ENCODE measurements around the gene SERAC1. TPM values are rescaled to one million over a fixed set of nuclear protein-coding genes. Genes with fewer than 3 reads are reported as not detected.
"Not testable (repeated sequence)": the region's sequence is repeated elsewhere in the genome, so short reads cannot be mapped to it uniquely, and the experiment has no call there.

The SERAC1 gene
- total and polyA plus RNA-seq, 4 experiments from 2014 or later, result 1.7 to 5.5 (median 4.0) TPM

DNA sequence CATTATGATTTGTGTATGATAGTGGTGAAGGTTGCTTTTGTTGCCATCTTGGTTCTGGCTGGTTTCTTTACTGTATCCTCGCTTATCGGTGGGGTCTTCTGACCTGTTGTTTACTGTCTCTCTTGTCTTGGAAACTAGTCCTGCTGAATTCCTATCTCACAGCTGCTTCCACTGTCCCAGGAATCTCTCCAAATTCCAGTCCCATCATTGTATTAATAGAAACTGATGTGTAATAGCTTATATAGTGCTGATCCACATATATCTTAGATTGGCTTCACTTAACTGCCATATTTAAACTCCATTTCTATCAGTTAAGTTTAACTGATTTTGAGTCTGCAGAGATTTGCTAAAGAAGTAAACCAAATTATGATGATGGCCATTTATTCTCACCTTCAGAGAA lies 6.0 kb upstream of the SERAC1 start:
- H3K36me3 ChIP-seq (ENCODE audit: insufficient read depth, low read length), result no peaks in the 10 kb centered on the region
- no peaks in the 10 kb centered on the region for H3K4me1 ChIP-seq (ENCODE audit: insufficient read depth, low read length)
- Mint-ChIP-seq H3K4me1 (peaks cover 0 to 16% (median 11%) of the 10 kb centered on the region in 4 donors), H3K27me3 (no peaks in the 10 kb centered on the region), H3K36me3 (peaks cover 33 to 41% of the 10 kb centered on the region in 2 donors), H3K9me3 (no peaks in the 10 kb centered on the region), H3K27ac (peak overlapping the region in 2 of 7 donors; percentile 1 to 37), H3K4me3 (no peak overlapping the region)
- H3K27me3 ChIP-seq (ENCODE audit: insufficient read depth, low read length), result no peaks in the 10 kb centered on the region
- CTCF ChIA-PET (ENCODE audit: partially characterized antibody), result no interaction called here
- intact Hi-C loops (cut with micrococcal nuclease), result no loop called here
- H3K27ac ChIP-seq (ENCODE audit: low read depth, low read length), result no peak overlapping the region
- POLR2A ChIA-PET (ENCODE audit: partially characterized antibody), result no interaction called here
- no peak overlapping the region for H3K4me3 ChIP-seq (ENCODE audit: low read length in 2 of 2)
- no peaks in the 10 kb centered on the region for H3K9me3 ChIP-seq (ENCODE audit: control insufficient read depth in 1 of 2, low read length in 2 of 2)
- DNase-seq, result no peak

GRCh38 chr6:158172001-158172400 lies 3.9 kb upstream of the SERAC1 start:
- no peak overlapping the region for H3K4me3 Mint-ChIP-seq
- H3K36me3 ChIP-seq (ENCODE audit: insufficient read depth, low read length), result no peaks in the 10 kb centered on the region
- H3K36me3 Mint-ChIP-seq, result peaks cover 26 to 32% of the 10 kb centered on the region in 2 donors
- intact Hi-C loops (cut with micrococcal nuclease), result no loop called here
- peaks cover 11% of the 10 kb centered on the region for H3K4me1 ChIP-seq (ENCODE audit: insufficient read depth, low read length)
- ChIA-PET CTCF (ENCODE audit: partially characterized antibody) (no interaction called here), POLR2A (ENCODE audit: partially characterized antibody) (no interaction called here)
- no peak overlapping the region for H3K27ac ChIP-seq (ENCODE audit: low read depth, low read length)
- H3K27me3 Mint-ChIP-seq, result no peaks in the 10 kb centered on the region
- H3K27me3 ChIP-seq (ENCODE audit: insufficient read depth, low read length), result no peaks in the 10 kb centered on the region
- DNase-seq, result no peak
- H3K4me1 Mint-ChIP-seq, result peaks cover 6 to 17% (median 15%) of the 10 kb centered on the region in 4 donors
- no peak overlapping the region for H3K27ac Mint-ChIP-seq
- H3K9me3 ChIP-seq (ENCODE audit: control insufficient read depth in 1 of 2, low read length in 2 of 2), result no peaks in the 10 kb centered on the region
- no peak overlapping the region for H3K4me3 ChIP-seq (ENCODE audit: low read length in 2 of 2)
- H3K9me3 Mint-ChIP-seq, result no peaks in the 10 kb centered on the region

GRCh38 chr6:158170656-158171081 lies 2.6 kb upstream of the SERAC1 start:
- Mint-ChIP-seq H3K27ac (no peak overlapping the region), H3K4me1 (peaks cover 10 to 23% (median 19%) of the 10 kb centered on the region in 4 donors), H3K9me3 (no peaks in the 10 kb centered on the region), H3K27me3 (no peaks in the 10 kb centered on the region), H3K4me3 (no peak overlapping the region), H3K36me3 (peaks cover 20 to 29% of the 10 kb centered on the region in 2 donors)
- Histone ChIP-seq H3K36me3 (ENCODE audit: insufficient read depth, low read length) (no peaks in the 10 kb centered on the region), H3K9me3 (ENCODE audit: control insufficient read depth in 1 of 2, low read length in 2 of 2) (no peaks in the 10 kb centered on the region), H3K4me3 (ENCODE audit: low read length in 2 of 2) (no peak overlapping the region), H3K27ac (ENCODE audit: low read depth, low read length) (no peak overlapping the region), H3K27me3 (ENCODE audit: insufficient read depth, low read length) (no peaks in the 10 kb centered on the region), H3K4me1 (ENCODE audit: insufficient read depth, low read length) (peaks cover 17% of the 10 kb centered on the region)
- DNase-seq, result no peak
- ChIA-PET CTCF (ENCODE audit: partially characterized antibody) (no interaction called here), POLR2A (ENCODE audit: partially characterized antibody) (no interaction called here)
- intact Hi-C loops (cut with micrococcal nuclease), result no loop called here

DNA sequence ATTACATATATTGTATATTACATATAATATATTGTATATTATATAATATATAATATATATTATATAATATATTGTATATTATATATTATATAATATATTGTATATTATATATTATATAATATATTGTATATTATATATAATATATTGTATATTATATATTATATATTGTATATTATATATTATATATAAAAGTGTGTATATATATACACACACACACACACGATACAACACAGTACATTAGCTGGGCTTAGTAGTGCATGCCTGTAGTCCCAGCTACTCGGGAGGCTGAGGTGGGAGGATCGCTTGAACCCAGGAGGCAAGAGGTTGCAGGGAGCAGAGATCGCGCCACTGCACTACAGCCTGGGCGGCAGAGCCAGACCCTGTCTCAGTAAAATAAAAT lies 1.6 kb upstream of the SERAC1 start:
- H3K4me1 ChIP-seq (ENCODE audit: insufficient read depth, low read length), result peaks cover 17% of the 10 kb centered on the region
- intact Hi-C loops (cut with micrococcal nuclease), result loop anchor here (5.0 kb wide), 1 partner anchor 187 kb away; the partner anchor contains the start of gene SYNJ2
- DNase-seq; H3K9me3 Mint-ChIP-seq; H3K27ac ChIP-seq (ENCODE audit: low read depth, low read length); H3K36me3 ChIP-seq (ENCODE audit: insufficient read depth, low read length); H3K4me3 Mint-ChIP-seq; H3K27me3 ChIP-seq (ENCODE audit: insufficient read depth, low read length); POLR2A ChIA-PET (ENCODE audit: partially characterized antibody); H3K4me3 ChIP-seq (ENCODE audit: low read length in 2 of 2); H3K27me3 Mint-ChIP-seq; H3K27ac Mint-ChIP-seq; H3K9me3 ChIP-seq (ENCODE audit: control insufficient read depth in 1 of 2, low read length in 2 of 2); CTCF ChIA-PET (ENCODE audit: partially characterized antibody): not testable (repeated sequence)
- Mint-ChIP-seq H3K4me1 (peaks cover 10 to 27% (median 20%) of the 10 kb centered on the region in 4 donors), H3K36me3 (peaks cover 20 to 29% of the 10 kb centered on the region in 2 donors)

- Mint-ChIP-seq H3K36me3 (peaks cover 2 to 13% of the 10 kb centered on the region in 2 donors), H3K27ac (peak overlapping the region in 1 of 7 donors; percentile 7), H3K4me1 (peaks cover 5 to 27% (median 14%) of the 10 kb centered on the region in 4 donors), H3K4me3 (peak overlapping the region in 1 of 8 donors; percentile 38), H3K9me3 (no peaks in the 10 kb centered on the region), H3K27me3 (no peaks in the 10 kb centered on the region)
- H3K4me1 ChIP-seq (ENCODE audit: insufficient read depth, low read length), result peaks cover 17% of the 10 kb centered on the region
- DNase-seq, result no peak
- H3K27me3 ChIP-seq (ENCODE audit: insufficient read depth, low read length), result no peaks in the 10 kb centered on the region
- ChIA-PET POLR2A (ENCODE audit: partially characterized antibody) (no interaction called here), CTCF (ENCODE audit: partially characterized antibody) (no interaction called here)
- H3K36me3 ChIP-seq (ENCODE audit: insufficient read depth, low read length), result no peaks in the 10 kb centered on the region
- H3K4me3 ChIP-seq (ENCODE audit: low read length in 2 of 2), result no peak overlapping the region
- intact Hi-C loops (cut with micrococcal nuclease), result loop anchor here (5.0 kb wide), 1 partner anchor 184 kb away; the partner anchor contains the start of gene SYNJ2
- no peak overlapping the region for H3K27ac ChIP-seq (ENCODE audit: low read depth, low read length)
- no peaks in the 10 kb centered on the region for H3K9me3 ChIP-seq (ENCODE audit: control insufficient read depth in 1 of 2, low read length in 2 of 2)
Observed at GRCh38 chr6:158165919-158166416, 2.1 kb downstream of the SERAC1 start.

- H3K9me3 Mint-ChIP-seq, result no peaks in the 10 kb centered on the region
- H3K36me3 Mint-ChIP-seq, result peaks cover 0 to 12% of the 10 kb centered on the region in 2 donors
- no peak overlapping the region for H3K4me3 ChIP-seq (ENCODE audit: low read length in 2 of 2)
- CTCF ChIA-PET (ENCODE audit: partially characterized antibody), result interaction anchor here (0.8 kb wide), 1 partner anchor 93 kb away, joined by 3 read pairs; no protein-coding TSS in a partner anchor
- no peaks in the 10 kb centered on the region for H3K36me3 ChIP-seq (ENCODE audit: insufficient read depth, low read length)
- no peaks in the 10 kb centered on the region for H3K27me3 ChIP-seq (ENCODE audit: insufficient read depth, low read length)
- POLR2A ChIA-PET (ENCODE audit: partially characterized antibody), result no interaction called here
- H3K27ac ChIP-seq (ENCODE audit: low read depth, low read length), result no peak overlapping the region
- no peak for DNase-seq
- H3K27me3 Mint-ChIP-seq, result no peaks in the 10 kb centered on the region
- H3K4me1 ChIP-seq (ENCODE audit: insufficient read depth, low read length), result peaks cover 17% of the 10 kb centered on the region
- no peak overlapping the region for H3K4me3 Mint-ChIP-seq
- peaks cover 7 to 27% (median 14%) of the 10 kb centered on the region in 4 donors for H3K4me1 Mint-ChIP-seq
- H3K27ac Mint-ChIP-seq, result no peak overlapping the region
- H3K9me3 ChIP-seq (ENCODE audit: control insufficient read depth in 1 of 2, low read length in 2 of 2), result no peaks in the 10 kb centered on the region
- intact Hi-C loops (cut with micrococcal nuclease), result loop anchor here (5.0 kb wide), 1 partner anchor 182 kb away; the partner anchor contains the start of gene SYNJ2
Observed at GRCh38 chr6:158164579-158165170, 3.4 kb downstream of the SERAC1 start.

DNA sequence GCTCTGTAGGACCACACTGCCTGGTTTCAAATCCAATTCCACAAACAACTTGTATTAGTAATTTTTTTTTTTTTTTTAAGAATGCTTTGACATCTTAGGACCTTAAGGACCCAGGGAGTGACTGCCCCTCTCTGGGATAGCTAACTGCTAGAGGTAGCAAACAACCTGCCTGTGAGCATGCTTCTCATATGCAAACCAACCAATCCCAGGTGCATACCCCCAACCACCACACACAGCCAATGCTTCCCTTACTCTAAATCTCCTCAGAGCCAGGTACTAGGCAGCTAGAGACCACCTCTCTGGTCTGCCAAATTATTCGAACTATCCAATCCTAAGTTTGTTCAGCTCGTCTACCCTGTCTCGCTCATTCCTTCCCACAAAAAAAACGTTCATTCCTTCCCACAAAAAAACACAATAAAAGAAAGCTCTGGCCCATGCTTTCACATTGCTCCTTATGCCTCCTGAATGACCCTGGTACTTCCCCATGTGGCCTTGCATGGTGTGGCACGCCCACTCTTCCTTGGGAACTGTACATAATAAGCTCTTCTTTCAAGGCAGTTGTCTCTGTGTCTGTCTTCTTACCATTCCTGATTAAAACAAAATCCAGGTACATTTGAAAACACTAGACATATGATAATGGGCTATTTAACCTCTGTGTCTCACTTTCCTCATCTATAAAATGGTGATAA lies 6.4 kb downstream of the SERAC1 start:
- peaks cover 2 to 7% (median 4%) of the 10 kb centered on the region in 4 donors for H3K4me1 Mint-ChIP-seq
- H3K36me3 Mint-ChIP-seq, result peaks cover 8 to 18% of the 10 kb centered on the region in 2 donors
- no peaks in the 10 kb centered on the region for H3K9me3 ChIP-seq (ENCODE audit: control insufficient read depth in 1 of 2, low read length in 2 of 2)
- H3K4me1 ChIP-seq (ENCODE audit: insufficient read depth, low read length), result peaks cover 3% of the 10 kb centered on the region
- CTCF ChIA-PET (ENCODE audit: partially characterized antibody), result no interaction called here
- no peaks in the 10 kb centered on the region for H3K9me3 Mint-ChIP-seq
- H3K4me3 ChIP-seq (ENCODE audit: low read length in 2 of 2), result no peak overlapping the region
- POLR2A ChIA-PET (ENCODE audit: partially characterized antibody), result no interaction called here
- no peaks in the 10 kb centered on the region for H3K27me3 Mint-ChIP-seq
- DNase-seq, result no peak
- H3K27me3 ChIP-seq (ENCODE audit: insufficient read depth, low read length), result no peaks in the 10 kb centered on the region
- intact Hi-C loops (cut with micrococcal nuclease), result no loop called here
- no peak overlapping the region for H3K4me3 Mint-ChIP-seq
- no peaks in the 10 kb centered on the region for H3K36me3 ChIP-seq (ENCODE audit: insufficient read depth, low read length)
- no peak overlapping the region for H3K27ac ChIP-seq (ENCODE audit: low read depth, low read length)
- H3K27ac Mint-ChIP-seq, result peak overlapping the region in 1 of 7 donors; percentile 8
